ENCODE results near the gene GDPD4. TPM values are rescaled to one million over a fixed set of nuclear protein-coding genes. Genes with fewer than 3 reads are reported as not detected.
"Not testable (repeated sequence)": the region's sequence is repeated elsewhere in the genome, so short reads cannot be mapped to it uniquely, and the experiment has no call there.

Gene GDPD4
- total RNA-seq, 1 donor from 2014 or later: not detected

- Mint-ChIP-seq H3K4me3 (ENCODE audit: unreplicated experiment) (no peak overlapping the region), H3K36me3 (ENCODE audit: low read depth, unreplicated experiment) (no peaks in the 10 kb centered on the region), H3K4me1 (ENCODE audit: unreplicated experiment) (no peaks in the 10 kb centered on the region), H3K27me3 (ENCODE audit: unreplicated experiment) (peaks cover 1% of the 10 kb centered on the region), H3K27ac (ENCODE audit: unreplicated experiment) (no peak overlapping the region), H3K9me3 (ENCODE audit: unreplicated experiment) (no peaks in the 10 kb centered on the region)
- no peak for TF ChIP-seq CTCF (IDR thresholded peaks at IDR 0.05; ENCODE audit: unreplicated experiment)
- no peak for DNase-seq (ENCODE audit: low spot score)
Observed at GRCh38 chr11:77302752-77303151, 1.3 kb upstream of the GDPD4 start.

- H3K4me1 Mint-ChIP-seq (ENCODE audit: unreplicated experiment): no peaks in the 10 kb centered on the region
- H3K9me3 Mint-ChIP-seq (ENCODE audit: unreplicated experiment): no peaks in the 10 kb centered on the region
- no peak overlapping the region for H3K27ac Mint-ChIP-seq (ENCODE audit: unreplicated experiment)
- no peak overlapping the region for H3K4me3 Mint-ChIP-seq (ENCODE audit: unreplicated experiment)
- TF ChIP-seq CTCF (IDR thresholded peaks at IDR 0.05; ENCODE audit: unreplicated experiment): no peak
- no peaks in the 10 kb centered on the region for H3K36me3 Mint-ChIP-seq (ENCODE audit: low read depth, unreplicated experiment)
- H3K27me3 Mint-ChIP-seq (ENCODE audit: unreplicated experiment): peaks cover 1% of the 10 kb centered on the region
- no peak for DNase-seq (ENCODE audit: low spot score)
Observed at GRCh38 chr11:77300695-77301094, 791 bp downstream of the GDPD4 start.

- not testable (repeated sequence) for H3K27ac Mint-ChIP-seq (ENCODE audit: unreplicated experiment); H3K9me3 Mint-ChIP-seq (ENCODE audit: unreplicated experiment); H3K36me3 Mint-ChIP-seq (ENCODE audit: low read depth, unreplicated experiment); DNase-seq (ENCODE audit: low spot score); H3K4me3 Mint-ChIP-seq (ENCODE audit: unreplicated experiment); H3K27me3 Mint-ChIP-seq (ENCODE audit: unreplicated experiment); H3K4me1 Mint-ChIP-seq (ENCODE audit: unreplicated experiment)
Observed at GRCh38 chr11:77300028-77300427, 1.5 kb downstream of the GDPD4 start.

GRCh38 chr11:77299528-77299993, 1.9 kb downstream of the GDPD4 start:
- TF ChIP-seq CTCF (IDR thresholded peaks at IDR 0.05; ENCODE audit: unreplicated experiment): no peak
- Mint-ChIP-seq H3K9me3 (ENCODE audit: unreplicated experiment) (no peaks in the 10 kb centered on the region), H3K36me3 (ENCODE audit: low read depth, unreplicated experiment) (no peaks in the 10 kb centered on the region), H3K4me1 (ENCODE audit: unreplicated experiment) (no peaks in the 10 kb centered on the region), H3K27me3 (ENCODE audit: unreplicated experiment) (peaks cover 1% of the 10 kb centered on the region), H3K4me3 (ENCODE audit: unreplicated experiment) (no peak overlapping the region), H3K27ac (ENCODE audit: unreplicated experiment) (no peak overlapping the region)
- no peak for DNase-seq (ENCODE audit: low spot score)

GRCh38 chr11:77294040-77294439, 7.4 kb downstream of the GDPD4 start:
- no peak for TF ChIP-seq CTCF (IDR thresholded peaks at IDR 0.05; ENCODE audit: unreplicated experiment)
- Mint-ChIP-seq H3K9me3 (ENCODE audit: unreplicated experiment) (no peaks in the 10 kb centered on the region), H3K4me1 (ENCODE audit: unreplicated experiment) (no peaks in the 10 kb centered on the region), H3K4me3 (ENCODE audit: unreplicated experiment) (no peak overlapping the region), H3K27me3 (ENCODE audit: unreplicated experiment) (peaks cover 1% of the 10 kb centered on the region), H3K36me3 (ENCODE audit: low read depth, unreplicated experiment) (no peaks in the 10 kb centered on the region), H3K27ac (ENCODE audit: unreplicated experiment) (no peak overlapping the region)
- no peak for DNase-seq (ENCODE audit: low spot score)

GRCh38 chr11:77289737-77290136, 11.7 kb downstream of the GDPD4 start:
- no peaks in the 10 kb centered on the region for H3K36me3 Mint-ChIP-seq (ENCODE audit: low read depth, unreplicated experiment)

More at GRCh38 chr11:77289737-77290136, 11.7 kb downstream of the GDPD4 start:
- Mint-ChIP-seq H3K4me3 (ENCODE audit: unreplicated experiment) (no peak overlapping the region), H3K4me1 (ENCODE audit: unreplicated experiment) (peaks cover 2% of the 10 kb centered on the region), H3K27ac (ENCODE audit: unreplicated experiment) (no peak overlapping the region), H3K27me3 (ENCODE audit: unreplicated experiment) (peaks cover 1% of the 10 kb centered on the region), H3K9me3 (ENCODE audit: unreplicated experiment) (no peaks in the 10 kb centered on the region)
- DNase-seq (ENCODE audit: low spot score): no peak
- TF ChIP-seq CTCF (IDR thresholded peaks at IDR 0.05; ENCODE audit: unreplicated experiment): no peak
